GM21717 (cell line): ENCODE results near the gene NCS1.
"Not testable (repeated sequence)": the region's sequence is repeated elsewhere in the genome, so short reads cannot be mapped to it uniquely, and the experiment has no call there.

Experiments
- ATAC-seq: cut with Tn5 transposase; IDR thresholded peaks from one replicate; pipeline ENCODE4 v1.9.1; 2021; ENCODE audit warnings: mild to moderate bottlenecking, moderate library complexity; ENCODE audit not compliant: unreplicated experiment

NCS1 gene

DNA sequence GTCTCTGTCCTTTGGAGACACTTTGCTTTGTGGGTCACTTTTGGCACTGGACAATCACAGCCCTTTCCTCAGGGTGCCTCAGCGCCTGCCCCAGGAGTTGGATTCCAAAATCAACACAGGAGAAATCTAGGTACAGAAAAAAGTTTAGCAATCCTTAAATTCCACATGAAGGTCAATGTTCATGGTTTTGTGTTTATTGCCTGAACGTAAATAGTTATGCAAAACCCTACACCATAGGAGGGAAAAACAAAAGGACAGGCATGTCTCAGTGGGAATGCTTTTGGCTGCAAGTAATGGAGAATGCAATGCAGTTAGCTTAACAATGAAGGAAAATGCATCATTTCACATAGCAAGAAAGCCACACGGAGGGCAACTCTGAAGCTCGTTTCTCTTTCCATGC, 86.8 kb downstream of the NCS1 start:
- ATAC-seq, result no peak

DNA sequence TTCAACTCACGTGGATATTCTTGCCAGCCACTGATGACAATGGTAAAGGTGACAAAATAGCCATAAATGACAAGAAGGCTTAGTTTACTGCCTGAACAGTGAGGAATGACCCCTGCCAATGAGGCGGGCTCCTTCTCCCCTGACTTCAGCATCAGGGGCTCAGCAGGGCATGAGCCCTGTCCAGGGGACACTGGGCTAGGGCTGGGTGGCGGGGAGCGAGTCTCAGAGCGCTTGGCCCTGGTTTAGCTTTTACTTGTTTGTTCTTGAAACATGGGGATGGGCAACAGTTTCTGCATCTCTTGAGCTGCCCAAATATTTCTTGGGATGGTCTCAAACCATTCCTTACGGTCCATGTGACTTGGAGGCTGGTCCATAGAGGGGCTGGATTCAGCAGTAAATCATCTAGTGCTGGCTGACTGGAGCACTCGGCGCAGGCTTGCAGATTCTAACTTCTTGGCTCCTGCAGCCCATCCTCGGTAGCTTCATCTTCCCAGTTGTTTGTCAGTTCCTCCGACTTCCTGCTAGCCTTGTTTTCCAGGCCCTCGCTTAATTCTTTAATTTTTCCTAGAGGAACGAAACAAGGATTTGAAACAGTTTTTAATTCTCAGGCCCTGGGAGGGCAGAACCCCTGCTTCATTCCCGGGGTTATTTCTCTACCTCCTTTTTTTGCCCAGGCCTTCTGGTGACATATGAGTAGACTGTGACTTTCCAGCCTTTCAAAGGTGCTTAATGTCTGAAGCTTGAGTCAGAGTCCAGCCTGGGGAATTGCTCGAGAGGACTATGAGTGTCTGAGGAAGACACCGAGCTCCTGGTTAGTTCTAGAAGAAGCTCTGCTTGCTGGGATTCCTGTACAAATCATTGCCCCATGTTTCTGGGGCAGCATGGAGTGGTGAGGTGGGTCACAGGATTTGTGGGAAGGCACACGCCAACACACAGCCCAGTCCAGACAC, 88.9 kb downstream of the NCS1 start:
- no peak for ATAC-seq

DNA sequence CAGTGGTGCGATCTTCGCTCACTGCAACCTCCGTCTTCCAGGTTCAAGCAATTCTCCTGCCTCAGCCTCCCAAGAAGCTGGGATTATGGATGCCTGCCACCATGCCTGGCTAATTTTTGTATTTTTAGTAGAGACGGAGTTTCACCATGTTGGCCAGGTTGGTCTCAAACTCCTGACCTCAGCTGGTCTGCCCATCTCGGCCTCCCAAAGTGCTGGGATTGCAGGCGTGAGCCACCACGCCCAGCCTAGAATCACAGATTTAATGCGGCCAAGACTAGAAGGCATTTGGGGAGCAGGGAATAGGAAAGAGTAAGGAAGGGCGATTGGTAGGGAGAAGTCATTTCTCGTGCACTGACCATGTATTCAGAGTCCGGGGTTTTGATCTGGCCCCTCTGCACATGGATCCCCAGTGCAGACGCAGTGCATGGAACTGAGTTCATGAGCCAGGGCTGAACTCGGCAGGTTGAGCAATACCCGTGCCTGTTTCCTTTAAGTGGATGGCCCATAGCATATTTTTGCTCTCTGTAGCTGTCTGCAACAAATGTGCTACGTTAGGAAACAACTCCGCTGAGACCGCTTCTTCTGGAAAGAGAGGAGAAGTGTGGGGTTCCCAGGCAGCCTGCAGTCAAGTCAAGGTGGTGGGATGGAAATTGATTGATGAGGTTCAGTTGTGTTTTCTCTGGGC, 90.0 kb downstream of the NCS1 start:
- no peak for ATAC-seq

DNA sequence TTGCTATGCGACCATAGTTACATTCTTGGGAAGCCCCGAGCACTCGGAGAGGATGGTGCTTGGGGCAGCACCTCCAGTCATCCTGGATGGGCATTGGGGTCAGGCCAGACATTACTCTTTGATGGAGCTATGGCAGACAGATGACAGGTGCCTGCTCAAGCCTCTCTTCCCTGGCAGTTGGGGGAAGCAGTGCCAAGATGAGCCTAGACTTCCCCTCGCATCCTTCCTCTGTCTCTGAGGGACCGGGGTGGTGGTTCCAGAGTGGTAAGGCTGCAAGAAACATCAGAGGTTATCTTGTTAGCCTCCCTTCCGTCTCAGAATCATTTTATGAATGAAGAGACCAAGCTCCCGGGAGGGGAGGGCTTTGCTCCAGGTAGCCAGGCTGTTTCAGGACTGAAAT, 90.6 kb downstream of the NCS1 start:
- no peak for ATAC-seq

DNA sequence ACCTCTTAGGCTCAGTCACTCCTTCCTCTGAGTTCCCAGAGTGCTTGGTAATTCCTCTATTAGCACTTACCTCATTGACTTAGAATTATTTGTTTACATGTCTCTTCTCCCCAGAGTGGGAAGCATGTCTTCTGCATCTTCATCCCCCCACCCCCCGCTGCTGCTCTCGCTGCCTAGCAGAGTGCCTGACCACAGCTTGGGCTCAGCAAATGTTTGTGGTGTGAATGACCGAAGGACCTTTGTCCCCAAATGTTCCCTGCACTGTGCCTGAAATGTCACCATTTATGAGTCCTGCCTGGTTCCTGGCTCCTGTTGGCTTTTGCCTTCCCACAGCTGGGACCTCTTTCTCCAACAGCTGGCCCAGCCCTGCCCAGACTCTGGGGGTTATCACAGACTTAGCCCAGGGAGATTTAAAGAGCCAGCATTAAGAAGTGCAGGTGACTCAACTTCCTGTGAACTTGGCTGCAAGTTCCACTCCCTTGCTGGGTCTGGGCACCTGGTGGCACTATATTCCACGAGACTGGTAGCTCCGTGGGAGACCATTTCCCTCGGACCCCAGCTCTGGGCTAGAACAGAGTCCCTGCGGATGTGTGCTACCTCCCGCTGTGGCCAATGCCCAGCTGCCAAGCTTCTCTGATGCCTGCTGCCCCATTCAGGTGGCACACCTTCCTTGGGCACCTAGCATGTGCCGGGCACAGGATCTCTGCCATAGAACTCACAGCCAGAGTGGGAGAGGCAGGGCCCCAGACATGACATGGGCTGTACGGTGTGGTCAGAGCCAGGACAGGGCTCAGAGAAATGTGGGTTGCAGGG, 91.6 kb downstream of the NCS1 start:
- no peak for ATAC-seq

DNA sequence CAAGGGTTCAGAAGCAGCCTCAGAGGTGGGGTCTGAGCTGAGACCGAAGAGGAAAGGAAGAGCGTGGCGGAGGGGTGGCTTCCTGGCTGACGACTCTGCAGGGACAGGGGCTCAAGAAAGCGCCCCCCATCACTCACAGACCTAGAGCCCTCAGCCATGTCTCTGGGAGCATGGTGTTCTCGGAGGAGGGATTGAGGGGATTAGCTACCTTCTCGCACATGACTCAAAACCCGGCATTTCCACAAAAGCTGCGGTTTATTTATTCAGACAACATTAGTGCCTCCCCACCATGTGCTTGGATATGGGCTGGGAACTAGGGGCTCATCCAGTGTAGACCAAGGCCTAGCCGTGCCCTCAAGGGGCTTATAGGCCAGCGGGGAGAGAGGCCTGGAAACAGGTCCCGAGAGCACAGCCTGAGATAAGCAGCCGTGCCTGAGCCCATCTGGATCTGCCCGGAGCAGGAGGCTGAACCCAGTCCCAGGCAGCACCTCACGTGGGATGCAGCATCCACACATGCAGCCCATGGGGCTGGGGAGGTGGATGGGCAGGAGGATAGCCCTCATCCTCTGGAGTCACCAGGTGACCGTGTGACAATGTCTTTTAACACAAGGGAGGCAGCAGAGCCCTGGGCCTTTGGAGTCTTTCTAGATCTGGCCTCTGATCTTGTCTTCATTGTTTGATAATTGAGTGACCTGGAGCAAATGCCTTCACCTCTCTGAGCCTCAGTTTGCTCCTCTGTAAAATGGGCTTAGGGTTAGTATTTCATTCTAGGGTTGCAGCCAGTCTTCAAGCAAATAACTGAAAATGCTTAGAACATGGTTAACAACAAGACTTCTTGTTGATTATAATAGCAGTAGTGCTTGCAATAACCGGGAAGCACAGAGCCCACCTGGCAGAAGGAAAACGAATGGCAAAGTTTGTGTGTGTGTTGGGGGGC, 92.5 kb downstream of the NCS1 start:
- ATAC-seq, result no peak

DNA sequence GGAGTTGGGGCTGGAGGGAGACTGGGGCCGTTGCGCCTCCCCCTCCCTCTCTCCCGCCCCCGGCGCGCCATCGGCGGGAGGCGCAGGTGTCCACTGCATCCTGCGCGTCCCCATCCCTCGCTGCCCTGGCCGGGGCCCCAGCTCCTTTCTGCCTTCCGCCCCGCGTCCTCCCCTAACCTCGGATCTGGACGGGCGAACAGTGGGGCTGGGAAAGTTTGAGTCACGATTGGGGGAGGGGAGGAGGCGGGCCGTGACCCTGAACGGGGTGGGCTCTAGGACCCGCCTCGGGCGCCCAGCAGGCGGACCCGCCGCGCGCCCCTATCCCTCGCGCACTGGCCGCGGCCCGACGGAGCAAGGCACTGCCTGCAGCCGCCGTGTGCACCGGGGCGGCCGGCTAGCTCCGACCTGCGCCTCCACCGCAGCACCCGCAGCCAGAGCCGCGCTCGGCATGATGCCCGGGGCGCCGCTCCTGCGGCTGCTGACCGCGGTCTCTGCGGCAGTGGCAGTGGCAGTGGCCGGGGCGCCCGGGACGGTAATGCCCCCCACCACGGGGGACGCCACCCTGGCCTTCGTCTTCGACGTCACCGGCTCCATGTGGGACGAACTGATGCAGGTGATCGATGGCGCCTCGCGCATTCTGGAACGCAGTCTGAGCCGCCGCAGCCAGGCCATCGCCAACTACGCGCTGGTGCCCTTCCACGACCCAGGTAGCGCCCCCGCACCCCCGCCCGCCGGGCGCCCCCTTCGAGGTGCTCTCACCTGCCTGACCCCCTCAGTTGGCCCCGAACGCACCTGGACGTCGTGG, 93.4 kb downstream of the NCS1 start, which contains the start of gene HMCN2:
HMCN2 (plus strand) TSS at position 330 of the 805 bp plus-strand sequence; CDS start at position 449, 119 bp downstream.
- ATAC-seq, result no peak

DNA sequence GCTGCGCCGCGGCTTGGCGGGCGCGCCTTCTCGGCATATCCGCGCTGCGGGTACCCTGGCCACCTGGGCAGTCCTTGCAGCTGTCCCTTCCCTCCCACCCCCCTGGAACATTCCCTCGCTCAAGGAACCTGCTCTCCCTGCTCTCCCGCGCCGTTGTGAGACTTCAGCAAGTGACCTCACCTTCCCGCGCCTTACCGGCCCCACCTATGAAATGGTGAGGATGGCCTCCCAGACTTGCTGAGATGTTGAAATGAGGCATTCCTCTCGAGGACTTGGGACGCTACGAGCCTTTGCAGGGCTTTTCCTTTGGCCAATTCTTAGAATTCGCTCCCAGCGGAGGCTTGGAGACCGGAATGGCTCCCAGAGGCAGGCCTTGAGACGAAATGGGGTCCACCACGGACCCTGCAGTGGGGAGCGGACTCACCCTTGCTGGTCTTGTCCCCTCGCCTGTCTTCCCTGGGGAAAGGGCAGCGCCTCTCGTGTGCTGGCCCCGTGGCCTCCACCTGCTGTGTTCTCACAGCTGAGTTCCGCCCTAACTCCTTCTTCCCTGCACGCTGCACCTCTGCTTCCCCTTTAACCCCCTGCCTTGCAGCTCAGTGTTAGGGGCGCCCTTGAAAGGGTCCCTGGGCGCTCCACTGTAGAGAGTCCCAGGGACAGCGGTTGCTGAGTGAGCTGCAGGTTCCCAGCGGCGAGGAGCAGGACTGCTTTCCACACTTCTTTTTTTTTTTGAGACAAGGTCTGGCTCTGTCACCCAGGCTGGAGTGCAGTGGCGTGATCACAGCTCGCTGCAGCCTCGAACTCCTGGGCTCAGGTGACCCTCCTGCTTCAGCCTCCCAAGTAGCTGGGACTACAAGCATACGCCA, 94.3 kb downstream of the NCS1 start:
- ATAC-seq, result no peak

DNA sequence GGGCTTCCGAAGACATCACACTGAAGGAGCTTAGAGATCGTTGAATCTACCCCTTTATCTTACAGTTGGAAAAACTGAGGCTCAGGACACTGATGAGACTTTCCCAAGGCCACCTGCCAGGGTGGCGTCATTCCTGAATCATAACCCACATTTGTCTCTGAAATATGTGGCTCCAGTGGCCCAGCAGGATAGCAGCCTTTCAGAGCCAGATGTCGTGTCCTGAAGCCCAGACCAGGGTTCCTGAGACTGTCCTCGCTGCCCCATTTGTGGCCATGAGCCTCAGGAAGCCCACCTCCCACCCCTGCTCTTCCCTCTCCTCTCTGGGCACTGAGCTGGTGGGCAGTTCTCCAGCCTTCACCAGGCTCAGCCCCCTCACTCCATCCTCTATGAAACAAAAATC, 95.7 kb downstream of the NCS1 start:
- ATAC-seq, result no peak

DNA sequence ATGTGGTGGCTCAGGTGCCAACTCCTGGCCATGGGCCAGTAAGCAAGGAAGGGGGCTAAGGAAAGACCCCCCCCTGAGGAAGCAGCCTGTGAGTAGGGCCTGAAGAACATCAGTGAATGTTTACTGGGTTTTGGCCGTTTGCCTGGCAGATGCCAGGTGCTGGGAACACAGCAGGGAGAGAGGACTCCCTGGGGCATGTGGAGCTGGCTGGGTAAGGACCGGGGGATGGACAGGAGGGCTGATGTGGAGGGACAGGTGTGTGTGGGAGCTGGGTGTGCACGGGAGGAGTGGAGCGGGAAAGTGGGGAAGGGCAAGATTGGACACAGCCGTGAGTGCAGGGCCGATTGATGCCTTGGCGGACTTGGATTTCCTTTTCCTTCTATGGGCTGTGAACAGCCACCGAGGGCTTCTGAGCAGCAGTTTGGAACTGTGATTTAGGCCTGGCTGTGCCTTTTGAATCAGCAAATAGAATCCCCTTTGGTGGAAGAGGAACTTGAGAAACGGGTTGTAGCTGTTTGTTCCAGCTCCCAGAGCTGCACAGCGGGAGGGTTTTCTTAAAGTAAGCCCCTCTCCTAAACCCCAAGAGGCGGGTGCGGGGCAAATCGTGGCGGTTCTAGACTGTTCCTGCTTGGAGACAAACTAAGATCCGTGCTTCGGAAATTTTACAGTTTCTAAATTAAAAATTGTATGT, 96.5 kb downstream of the NCS1 start:
- ATAC-seq, result no peak

DNA sequence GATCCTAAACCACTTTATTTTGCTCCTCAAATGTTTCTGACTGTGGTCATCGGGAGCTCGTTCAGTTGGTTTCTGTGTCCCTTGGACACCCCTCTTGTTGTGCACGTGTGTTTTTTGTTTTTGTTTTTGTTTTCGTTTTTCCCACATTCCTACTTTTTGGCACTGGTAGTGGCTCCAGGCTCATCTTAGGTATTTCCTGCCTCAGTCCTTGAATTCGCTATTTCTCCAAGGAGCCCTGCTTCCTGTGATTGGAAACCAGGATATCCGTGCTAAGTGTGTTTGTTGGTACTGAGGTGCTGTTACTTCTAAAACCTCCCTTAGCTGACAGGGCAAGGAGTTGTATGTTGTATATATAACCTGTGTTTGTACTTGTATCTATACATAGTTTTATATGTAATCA, 99.3 kb downstream of the NCS1 start:
- ATAC-seq, result no peak

DNA sequence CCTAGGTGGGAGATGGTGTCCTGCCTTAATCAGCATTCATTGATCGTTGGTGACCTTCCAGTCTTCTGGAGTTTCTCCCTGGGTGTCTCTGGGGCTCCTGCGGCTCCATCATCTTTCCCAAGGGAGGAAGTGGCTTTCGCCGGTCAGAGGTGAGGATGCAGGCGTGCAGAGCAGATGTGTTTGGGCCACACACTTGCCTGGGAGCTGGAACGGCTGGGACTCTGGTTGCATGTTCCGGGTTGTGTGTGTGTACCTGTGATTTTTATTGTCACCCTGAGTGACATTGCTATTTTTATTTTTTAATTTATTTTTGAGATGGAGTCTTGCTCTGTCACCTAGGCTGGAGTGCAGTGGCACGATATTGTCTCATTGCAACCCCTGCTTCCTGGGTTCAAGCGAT, 103.0 kb downstream of the NCS1 start:
- ATAC-seq, result no peak

DNA sequence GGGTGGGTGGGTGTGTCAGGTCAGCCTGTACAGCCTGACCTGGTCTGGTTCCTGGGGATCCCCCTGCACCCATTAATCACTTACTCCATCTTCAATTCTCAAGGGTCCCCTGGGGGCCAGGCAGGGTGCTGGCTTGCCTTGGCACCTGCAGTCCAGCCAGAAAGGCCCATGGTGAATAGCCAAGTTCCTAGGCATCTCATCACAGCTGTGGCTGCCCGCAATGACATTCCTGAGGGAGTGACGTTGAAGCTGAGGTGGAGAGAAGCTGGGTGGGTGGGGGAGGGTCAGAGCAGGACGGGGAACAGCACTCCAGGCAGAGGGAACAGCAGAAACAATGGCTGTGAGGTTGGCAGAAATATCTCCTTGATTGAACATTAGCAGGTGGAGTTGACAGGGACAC, 103.9 kb downstream of the NCS1 start:
- no peak for ATAC-seq

DNA sequence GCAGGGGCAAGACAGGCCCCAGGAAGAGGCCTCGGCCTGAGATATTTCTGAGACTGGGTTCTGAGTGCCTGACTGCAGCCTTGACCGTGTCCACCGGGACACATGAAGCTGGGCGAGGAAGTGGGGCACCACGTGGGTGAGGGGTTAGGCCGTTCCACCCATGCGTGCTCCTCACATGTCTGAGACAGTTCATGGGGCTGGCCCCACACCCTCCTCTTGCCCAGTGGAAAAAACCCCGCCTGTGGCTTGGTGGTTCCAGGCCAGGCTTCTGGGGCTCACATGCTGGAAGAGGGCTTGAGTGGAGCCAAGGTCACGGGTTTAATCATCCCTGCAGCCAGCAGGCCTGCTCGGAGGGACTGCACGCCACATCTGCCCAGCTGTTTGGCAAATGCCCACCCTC, 104.8 kb downstream of the NCS1 start:
- ATAC-seq, result no peak

DNA sequence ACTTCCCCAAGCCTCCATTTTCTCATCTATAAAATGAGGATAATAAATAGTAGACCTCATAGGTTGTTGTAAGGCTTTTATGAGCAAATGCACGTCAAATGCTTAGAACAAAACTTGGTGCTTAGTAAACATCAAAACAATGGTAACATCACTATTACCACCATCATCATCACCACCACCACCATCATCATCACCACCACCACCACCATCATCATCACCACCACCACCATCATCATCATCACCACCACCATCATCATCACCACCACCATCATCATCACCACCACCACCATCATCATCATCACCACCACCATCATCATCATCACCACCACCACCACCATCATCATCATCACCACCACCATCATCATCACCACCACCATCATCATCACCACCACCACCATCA, 105.3 kb downstream of the NCS1 start:
- not testable (repeated sequence) for ATAC-seq

DNA sequence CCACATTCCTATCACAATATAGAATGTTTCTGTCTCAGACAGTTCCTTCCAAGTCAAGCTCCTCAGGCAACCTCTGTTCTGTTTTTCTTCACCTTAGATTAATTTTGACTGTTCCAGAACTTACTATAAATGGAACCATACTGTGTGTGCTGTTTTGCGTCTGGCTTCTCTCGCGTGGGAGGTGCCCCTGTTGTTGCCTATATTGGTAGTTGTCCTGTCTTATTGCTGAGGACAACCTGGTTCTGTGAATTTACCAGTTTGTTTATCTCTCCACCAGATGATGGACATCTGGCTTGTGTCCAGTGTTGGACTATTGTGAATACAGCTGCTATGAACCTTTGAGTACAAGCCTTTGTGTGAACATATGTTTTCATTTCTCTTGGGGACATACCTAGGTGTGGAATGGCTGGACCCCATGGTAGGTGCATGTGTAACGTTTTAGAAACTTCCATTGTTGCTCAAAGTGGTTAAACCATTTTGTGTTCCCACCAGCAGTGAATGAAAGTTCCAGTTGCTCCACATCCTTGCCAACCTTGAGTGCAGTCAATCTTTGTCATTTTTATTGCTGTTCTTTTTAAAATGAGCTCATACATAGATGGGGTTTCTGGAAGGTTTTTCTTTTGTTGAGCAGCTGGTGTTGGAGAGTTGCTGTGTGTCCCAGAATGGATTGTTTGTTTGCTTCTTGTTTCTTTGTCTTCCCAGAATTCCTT, 111.5 kb downstream of the NCS1 start:
- ATAC-seq, result no peak

DNA sequence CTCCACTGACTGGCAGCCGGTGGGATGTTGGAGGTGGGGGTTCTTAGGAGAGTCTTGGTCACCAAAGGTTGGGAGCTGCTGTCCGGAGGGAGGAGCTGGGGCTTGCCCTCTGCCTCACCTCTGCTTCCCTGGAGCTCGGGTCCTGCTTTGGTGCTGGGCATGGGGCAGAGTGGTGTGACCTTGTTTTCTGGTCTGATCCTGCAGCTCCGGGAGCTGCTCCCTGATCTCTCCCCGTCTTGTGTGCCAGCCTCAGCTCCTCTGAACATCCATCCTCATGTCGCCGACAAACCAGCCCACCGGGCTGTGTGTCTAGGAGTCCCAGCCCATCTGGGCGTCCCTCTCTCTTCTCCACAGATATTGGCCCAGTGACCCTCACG, 112.0 kb downstream of the NCS1 start:
- ATAC-seq, result no peak
